ENCODE data around the gene MRPS35. TPM values are rescaled to one million over a fixed set of nuclear protein-coding genes. Genes with fewer than 3 reads are reported as not detected.

The MRPS35 gene
- total RNA-seq, 1 donor from 2014 or later = 50.4 TPM

- no peak for FAIRE-seq
- Histone ChIP-seq H3K4me1 (ENCODE audit: insufficient read depth, low read length) (no peaks in the 10 kb centered on the region), H3K4me3 (ENCODE audit: insufficient read depth, low read depth, low read length) (no peak overlapping the region), H3K9me3 (ENCODE audit: insufficient read depth, low read depth, low read length) (no peaks in the 10 kb centered on the region), H3K79me2 (ENCODE audit: insufficient read depth, low read length) (no peaks in the 10 kb centered on the region), H3K4me2 (ENCODE audit: low read length) (no peak overlapping the region), H3K36me3 (ENCODE audit: insufficient read depth, low read length) (peaks cover 16% of the 10 kb centered on the region), H3K27ac (ENCODE audit: low read depth, low read length) (no peak overlapping the region), H4K20me1 (ENCODE audit: insufficient read depth, low read length) (peaks cover 3% of the 10 kb centered on the region), H2AFZ (ENCODE audit: low read depth, low read length) (no peak overlapping the region), H3K9ac (ENCODE audit: low read length) (no peak overlapping the region), H3K27me3 (ENCODE audit: insufficient read depth, low read length) (no peaks in the 10 kb centered on the region)
- Mint-ChIP-seq H3K27ac (ENCODE audit: unreplicated experiment) (no peak overlapping the region), H3K27me3 (ENCODE audit: low read depth, unreplicated experiment) (no peaks in the 10 kb centered on the region), H3K4me1 (ENCODE audit: low read depth, unreplicated experiment) (peaks cover 3% of the 10 kb centered on the region), H3K9me3 (ENCODE audit: unreplicated experiment) (no peaks in the 10 kb centered on the region), H3K36me3 (ENCODE audit: low read depth, unreplicated experiment) (peaks cover 10% of the 10 kb centered on the region), H3K4me3 (ENCODE audit: unreplicated experiment) (no peak overlapping the region)
- no peak for DNase-seq (ENCODE audit: low read depth)
- TF ChIP-seq, protein P1, sequence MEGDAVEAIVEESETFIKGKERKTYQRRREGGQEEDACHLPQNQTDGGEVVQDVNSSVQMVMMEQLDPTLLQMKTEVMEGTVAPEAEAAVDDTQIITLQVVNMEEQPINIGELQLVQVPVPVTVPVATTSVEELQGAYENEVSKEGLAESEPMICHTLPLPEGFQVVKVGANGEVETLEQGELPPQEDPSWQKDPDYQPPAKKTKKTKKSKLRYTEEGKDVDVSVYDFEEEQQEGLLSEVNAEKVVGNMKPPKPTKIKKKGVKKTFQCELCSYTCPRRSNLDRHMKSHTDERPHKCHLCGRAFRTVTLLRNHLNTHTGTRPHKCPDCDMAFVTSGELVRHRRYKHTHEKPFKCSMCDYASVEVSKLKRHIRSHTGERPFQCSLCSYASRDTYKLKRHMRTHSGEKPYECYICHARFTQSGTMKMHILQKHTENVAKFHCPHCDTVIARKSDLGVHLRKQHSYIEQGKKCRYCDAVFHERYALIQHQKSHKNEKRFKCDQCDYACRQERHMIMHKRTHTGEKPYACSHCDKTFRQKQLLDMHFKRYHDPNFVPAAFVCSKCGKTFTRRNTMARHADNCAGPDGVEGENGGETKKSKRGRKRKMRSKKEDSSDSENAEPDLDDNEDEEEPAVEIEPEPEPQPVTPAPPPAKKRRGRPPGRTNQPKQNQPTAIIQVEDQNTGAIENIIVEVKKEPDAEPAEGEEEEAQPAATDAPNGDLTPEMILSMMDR (IDR thresholded peaks at IDR 0.05; ENCODE audit: insufficient read depth, low read depth, low read length) = no peak
- no peak for TF ChIP-seq EZH2 (IDR thresholded peaks at IDR 0.05; ENCODE audit: insufficient read depth, low read length)
Measured at GRCh38 chr12:27802511-27802910, 91.9 kb downstream of the MRPS35 start.

DNA sequence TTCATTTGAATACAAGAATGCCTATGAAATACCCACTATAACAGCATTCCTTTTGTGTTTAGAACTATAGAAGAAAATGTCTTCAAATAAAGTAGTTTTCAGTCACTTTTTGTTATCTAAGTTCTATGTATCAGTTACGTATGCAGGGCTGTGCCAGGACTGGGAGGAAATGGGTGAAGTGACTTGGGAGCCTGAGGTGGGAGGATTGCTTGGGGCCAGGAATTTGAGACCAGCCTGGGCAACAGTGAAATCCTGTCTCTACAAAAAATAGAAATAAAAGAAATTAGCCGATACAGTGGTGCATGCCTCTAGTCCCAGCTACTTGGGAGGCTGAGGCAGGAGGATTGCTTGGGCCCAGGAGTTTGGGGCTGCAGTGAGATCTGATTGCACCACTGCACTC is 92.3 kb downstream of the MRPS35 start:
- no peak overlapping the region for H3K4me3 Mint-ChIP-seq (ENCODE audit: unreplicated experiment)
- no peak overlapping the region for H3K27ac Mint-ChIP-seq (ENCODE audit: unreplicated experiment)
- no peaks in the 10 kb centered on the region for H3K27me3 Mint-ChIP-seq (ENCODE audit: low read depth, unreplicated experiment)
- Histone ChIP-seq H3K9ac (ENCODE audit: low read length) (no peak overlapping the region), H3K4me2 (ENCODE audit: low read length) (no peak overlapping the region), H3K27me3 (ENCODE audit: insufficient read depth, low read length) (no peaks in the 10 kb centered on the region), H3K79me2 (ENCODE audit: insufficient read depth, low read length) (no peaks in the 10 kb centered on the region), H2AFZ (ENCODE audit: low read depth, low read length) (no peak overlapping the region), H3K9me3 (ENCODE audit: insufficient read depth, low read depth, low read length) (no peaks in the 10 kb centered on the region), H3K36me3 (ENCODE audit: insufficient read depth, low read length) (peaks cover 12% of the 10 kb centered on the region), H3K4me1 (ENCODE audit: insufficient read depth, low read length) (no peaks in the 10 kb centered on the region), H4K20me1 (ENCODE audit: insufficient read depth, low read length) (peaks cover 2% of the 10 kb centered on the region), H3K4me3 (ENCODE audit: insufficient read depth, low read depth, low read length) (no peak overlapping the region), H3K27ac (ENCODE audit: low read depth, low read length) (no peak overlapping the region)
- FAIRE-seq = no peak
- peaks cover 3% of the 10 kb centered on the region for H3K4me1 Mint-ChIP-seq (ENCODE audit: low read depth, unreplicated experiment)
- no peaks in the 10 kb centered on the region for H3K9me3 Mint-ChIP-seq (ENCODE audit: unreplicated experiment)
- H3K36me3 Mint-ChIP-seq (ENCODE audit: low read depth, unreplicated experiment) = peaks cover 7% of the 10 kb centered on the region
- no peak for TF ChIP-seq EZH2 (IDR thresholded peaks at IDR 0.05; ENCODE audit: insufficient read depth, low read length)
- TF ChIP-seq, protein P1 (IDR thresholded peaks at IDR 0.05; ENCODE audit: insufficient read depth, low read depth, low read length) = no peak
- DNase-seq (ENCODE audit: low read depth) = no peak

DNA sequence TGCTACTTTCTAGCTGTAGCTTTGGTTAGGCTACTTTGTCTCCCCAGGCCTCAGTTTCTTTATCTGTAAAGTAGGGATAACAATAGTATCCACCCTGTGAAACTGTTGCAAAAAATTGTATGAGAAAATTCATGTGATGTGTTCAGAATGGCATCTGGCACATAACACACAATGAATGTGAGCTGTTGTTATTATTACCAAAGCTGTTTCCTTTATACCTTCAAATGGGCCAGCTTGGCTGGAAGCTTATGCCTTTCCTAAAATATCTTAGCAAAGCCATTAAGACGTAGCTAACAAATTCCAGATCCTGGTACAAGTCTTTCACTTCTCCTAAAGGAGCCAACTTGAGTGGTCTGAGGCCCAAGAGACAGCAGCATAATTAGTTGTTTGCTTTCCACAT is 94.6 kb downstream of the MRPS35 start:
- Histone ChIP-seq H3K4me1 (ENCODE audit: insufficient read depth, low read length) (no peaks in the 10 kb centered on the region), H3K9me3 (ENCODE audit: insufficient read depth, low read depth, low read length) (no peaks in the 10 kb centered on the region), H3K4me2 (ENCODE audit: low read length) (no peak overlapping the region), H3K36me3 (ENCODE audit: insufficient read depth, low read length) (no peaks in the 10 kb centered on the region), H2AFZ (ENCODE audit: low read depth, low read length) (no peak overlapping the region), H3K79me2 (ENCODE audit: insufficient read depth, low read length) (no peaks in the 10 kb centered on the region), H3K27me3 (ENCODE audit: insufficient read depth, low read length) (no peaks in the 10 kb centered on the region), H3K27ac (ENCODE audit: low read depth, low read length) (no peak overlapping the region), H3K4me3 (ENCODE audit: insufficient read depth, low read depth, low read length) (no peak overlapping the region), H3K9ac (ENCODE audit: low read length) (no peak overlapping the region), H4K20me1 (ENCODE audit: insufficient read depth, low read length) (no peaks in the 10 kb centered on the region)
- H3K9me3 Mint-ChIP-seq (ENCODE audit: unreplicated experiment) = no peaks in the 10 kb centered on the region
- H3K27ac Mint-ChIP-seq (ENCODE audit: unreplicated experiment) = no peak overlapping the region
- H3K27me3 Mint-ChIP-seq (ENCODE audit: low read depth, unreplicated experiment) = no peaks in the 10 kb centered on the region
- H3K4me3 Mint-ChIP-seq (ENCODE audit: unreplicated experiment) = no peak overlapping the region
- FAIRE-seq (no peak), DNase-seq (ENCODE audit: low read depth) (no peak)
- TF ChIP-seq, protein P1 (IDR thresholded peaks at IDR 0.05; ENCODE audit: insufficient read depth, low read depth, low read length) = no peak
- TF ChIP-seq EZH2 (IDR thresholded peaks at IDR 0.05; ENCODE audit: insufficient read depth, low read length) = no peak
- peaks cover 1% of the 10 kb centered on the region for H3K4me1 Mint-ChIP-seq (ENCODE audit: low read depth, unreplicated experiment)
- H3K36me3 Mint-ChIP-seq (ENCODE audit: low read depth, unreplicated experiment) = peaks cover 5% of the 10 kb centered on the region

Other genes with a start within 250 kb of the MRPS35 start
- gene PPFIBP1, start 186.6 kb upstream of the MRPS35 start, total RNA-seq = 140 and 147 TPM in 2 replicates
- gene REP15, start 14.4 kb upstream of the MRPS35 start, total RNA-seq = 2.1 and 3.8 TPM in 2 replicates
- gene KLHL42, start 69.4 kb downstream of the MRPS35 start, total RNA-seq = 39.5 and 40.8 TPM in 2 replicates
- not detected in 2 replicates for gene MANSC4, start 69.4 kb downstream of the MRPS35 start, total RNA-seq

Measured in astrocyte (in vitro differentiated cells and primary cell).